Esophagus squamous epithelium (tissue), 4 donors: ENCODE results near the gene AOX1.

Experiments
- CTCF ChIP-seq, 6 experiments: fragments of 450-650 bp in 4 of 6; fragments of 200-600 bp in 2 of 6; sonication (generic) in 2 of 6; IDR thresholded peaks; one replicate each; pipeline ENCODE4 v1.5.1; 2016 to 2019; ENCODE audit warnings: antibody characterized with exemption in 6 of 6, mild to moderate bottlenecking in 4 of 6, moderate library complexity in 4 of 6
- POLR2A ChIP-seq, 4 donors: fragments of 450-650 bp; IDR thresholded peaks; one replicate each; pipeline ENCODE4 v1.6.1; 2017; ENCODE audit warnings: antibody characterized with exemption in 4 of 4, mild to moderate bottlenecking in 4 of 4, moderate library complexity in 3 of 4

DNA sequence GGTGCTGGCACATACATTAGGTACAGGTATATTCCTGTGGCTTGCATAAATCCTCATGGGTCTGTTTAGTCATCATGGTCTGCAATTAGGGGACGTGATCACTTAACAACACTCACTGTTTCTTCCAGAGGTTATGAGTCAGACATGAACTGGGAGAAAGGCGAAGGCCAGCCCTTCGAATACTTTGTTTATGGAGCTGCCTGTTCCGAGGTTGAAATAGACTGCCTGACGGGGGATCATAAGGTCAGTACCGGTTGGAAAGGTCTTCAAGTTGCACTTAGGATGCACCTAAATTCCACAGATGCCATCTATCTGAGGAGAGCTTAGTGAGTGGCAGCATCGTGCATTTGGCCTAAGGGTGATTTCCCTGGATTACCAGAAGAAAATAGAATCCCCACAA, 76.9 kb downstream of the AOX1 start:
- TF ChIP-seq POLR2A (IDR thresholded peaks at IDR 0.05): no peak
- TF ChIP-seq CTCF (IDR thresholded peaks at IDR 0.05): no peak
